Activated naive CD4-positive, alpha-beta T cell treated with anti-CD3 and anti-CD28 coated beads, Interleukin-2, amount 50 U/mL, for 16 hours (primary cell): ENCODE data around the gene GRB10.
"Not testable (repeated sequence)": the region's sequence is repeated elsewhere in the genome, so short reads cannot be mapped to it uniquely, and the experiment has no call there.

Experiments
- DNase-seq: peaks from one replicate; pipeline ENCODE4 v3.0.0-alpha.2; 2020

Gene GRB10

GRCh38 chr7:50778189-50778588 is 4.5 kb downstream of the GRB10 start:
- DNase-seq: no peak

- no peak for DNase-seq
Observed at GRCh38 chr7:50775836-50776235, 6.9 kb downstream of the GRB10 start.

- no peak for DNase-seq
Observed at GRCh38 chr7:50775231-50775630, 7.5 kb downstream of the GRB10 start.

GRCh38 chr7:50774319-50774718 is 8.4 kb downstream of the GRB10 start:
- DNase-seq: no peak

- DNase-seq: not testable (repeated sequence)
Observed at GRCh38 chr7:50773071-50773470, 9.6 kb downstream of the GRB10 start.

- no peak for DNase-seq
Observed at GRCh38 chr7:50771120-50772002, 11.3 kb downstream of the GRB10 start.

- DNase-seq: no peak
Observed at GRCh38 chr7:50768485-50769474, 13.9 kb downstream of the GRB10 start.

GRCh38 chr7:50766849-50767207 is 15.9 kb downstream of the GRB10 start:
- no peak for DNase-seq

- no peak for DNase-seq
Observed at GRCh38 chr7:50766106-50766848, 16.4 kb downstream of the GRB10 start.

- DNase-seq: no peak
Observed at GRCh38 chr7:50762337-50762736, 20.4 kb downstream of the GRB10 start.

- DNase-seq: no peak
Observed at GRCh38 chr7:50761713-50762112, 21.0 kb downstream of the GRB10 start.

- DNase-seq: no peak
Observed at GRCh38 chr7:50757703-50758390, 24.8 kb downstream of the GRB10 start.

- no peak for DNase-seq
Observed at GRCh38 chr7:50756180-50756579, 26.5 kb downstream of the GRB10 start.

- no peak for DNase-seq
Observed at GRCh38 chr7:50754684-50755083, 28.0 kb downstream of the GRB10 start.

- DNase-seq: no peak
Observed at GRCh38 chr7:50754241-50754640, 28.5 kb downstream of the GRB10 start.

- no peak for DNase-seq
Observed at GRCh38 chr7:50752422-50752821, 30.3 kb downstream of the GRB10 start.

- no peak for DNase-seq
Observed at GRCh38 chr7:50751146-50751545, 31.6 kb downstream of the GRB10 start.

GRCh38 chr7:50749896-50750295 is 32.8 kb downstream of the GRB10 start:
- DNase-seq: no peak

GRCh38 chr7:50748472-50748871 is 34.2 kb downstream of the GRB10 start:
- no peak for DNase-seq

- no peak for DNase-seq
Observed at GRCh38 chr7:50745835-50746234, 36.9 kb downstream of the GRB10 start.

- DNase-seq: no peak
Observed at GRCh38 chr7:50745336-50745735, 37.4 kb downstream of the GRB10 start.

GRCh38 chr7:50743893-50744292 is 38.8 kb downstream of the GRB10 start:
- no peak for DNase-seq
